SK-N-SH (cell line): Measurements from ENCODE around the gene ELMO1.

Experiments
- CHD2 ChIP-seq: fragments of 150-350 bp; IDR thresholded peaks from 2 replicates; pipeline ENCODE4 v1.6.1; 2018; ENCODE audit warnings: low read length; ENCODE audit not compliant: partially characterized antibody
- EP300 ChIP-seq, 2 experiments: IDR thresholded peaks; 2 replicates each; pipeline versions ENCODE4 v1.4.0 to v1.6.1; 2012; ENCODE audit warnings: borderline replicate concordance in 1 of 2, low read depth in 1 of 2, low read length in 1 of 2
- EZH2phosphoT487 ChIP-seq: fragments of 200-600 bp; sonication (generic); IDR thresholded peaks from 2 replicates; pipeline ENCODE4 v1.6.1; 2017; ENCODE audit warnings: low read depth, mixed run types, mild to moderate bottlenecking, antibody characterized with exemption, moderate library complexity, borderline replicate concordance
- POLR2AphosphoS5 ChIP-seq: IDR thresholded peaks from 2 replicates; pipeline ENCODE4 v1.6.1; 2012; ENCODE audit warnings: low read depth, low read length
- RFX5 ChIP-seq: IDR thresholded peaks from 2 replicates; pipeline ENCODE4 v1.6.1; 2012; ENCODE audit warnings: mild to moderate bottlenecking, improper control_type of control experiment, low read length
- SMC3 ChIP-seq: IDR thresholded peaks from 2 replicates; pipeline ENCODE4 v1.6.1; 2012; ENCODE audit warnings: low read depth, low read length, improper control_type of control experiment
- TAF1 ChIP-seq: IDR thresholded peaks from 2 replicates; pipeline ENCODE4 v1.6.1; 2012; ENCODE audit warnings: low read depth, mild to moderate bottlenecking, low read length, moderate library complexity, borderline replicate concordance
- TEAD4 ChIP-seq: IDR thresholded peaks from 2 replicates; pipeline ENCODE4 v1.4.0; 2012; ENCODE audit warnings: mild to moderate bottlenecking, borderline replicate concordance; ENCODE audit not compliant: insufficient read depth
- TF ChIP-seq, protein P1 (sequence below): fragments of 200-600 bp; sonication (generic); IDR thresholded peaks from 2 replicates; pipeline ENCODE4 v1.6.1; 2017; ENCODE audit warnings: antibody characterized with exemption, mild to moderate bottlenecking, moderate library complexity
- TF ChIP-seq, protein P2 (sequence below): IDR thresholded peaks from 2 replicates; pipeline ENCODE4 v1.4.0; 2012; ENCODE audit warnings: low read depth, borderline replicate concordance
- TF ChIP-seq, protein P3 (sequence below): fragments of 150-350 bp; IDR thresholded peaks from 2 replicates; pipeline ENCODE4 v1.6.1; 2017; ENCODE audit warnings: antibody characterized with exemption, low read length, low read depth, borderline replicate concordance
- TF ChIP-seq, protein P4 (sequence below): IDR thresholded peaks from 2 replicates; pipeline ENCODE4 v1.6.1; 2012; ENCODE audit warnings: mild to moderate bottlenecking, low read depth, low read length, moderate library complexity

DNA sequence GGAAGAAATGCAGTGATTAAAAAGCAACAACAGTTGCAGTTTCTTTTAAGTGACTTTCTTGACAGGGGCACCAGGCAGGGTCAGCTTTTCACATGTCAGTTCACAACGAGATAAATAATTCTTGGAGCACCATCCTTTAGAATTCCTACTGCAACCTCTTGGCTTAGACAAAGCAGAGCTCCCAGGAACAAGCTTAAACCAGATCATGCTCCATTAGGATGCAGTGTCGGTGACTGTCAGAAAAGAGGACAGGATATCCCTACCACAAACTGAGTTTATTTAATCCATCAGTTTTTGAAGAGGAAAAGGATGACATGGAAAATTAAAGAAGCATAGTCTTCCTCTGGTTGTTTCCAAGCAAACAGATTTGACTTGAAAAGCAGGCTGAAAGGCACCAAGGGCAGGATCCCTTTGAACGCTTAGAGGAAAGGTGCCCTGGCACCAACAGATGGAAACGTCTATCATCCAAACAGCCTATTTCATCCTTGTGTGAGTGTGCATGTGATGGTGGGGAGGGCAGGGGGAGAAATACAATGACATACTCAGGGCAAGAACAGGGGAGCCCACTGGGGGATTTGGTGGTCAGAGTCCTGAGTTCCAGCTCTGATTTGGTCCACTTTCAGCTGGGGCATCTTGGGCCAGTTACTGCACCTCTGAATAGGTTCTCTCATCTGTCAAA, 392.3 kb downstream of the ELMO1 start:
- no peak for TF ChIP-seq SMC3
- TF ChIP-seq POLR2AphosphoS5: no peak
- no peak for TF ChIP-seq EP300 (IDR thresholded peaks at IDR 0.05; ENCODE audit: borderline replicate concordance in 1 of 2, low read depth in 1 of 2, low read length in 1 of 2)
- TF ChIP-seq RFX5: no peak
- TF ChIP-seq, protein P1, sequence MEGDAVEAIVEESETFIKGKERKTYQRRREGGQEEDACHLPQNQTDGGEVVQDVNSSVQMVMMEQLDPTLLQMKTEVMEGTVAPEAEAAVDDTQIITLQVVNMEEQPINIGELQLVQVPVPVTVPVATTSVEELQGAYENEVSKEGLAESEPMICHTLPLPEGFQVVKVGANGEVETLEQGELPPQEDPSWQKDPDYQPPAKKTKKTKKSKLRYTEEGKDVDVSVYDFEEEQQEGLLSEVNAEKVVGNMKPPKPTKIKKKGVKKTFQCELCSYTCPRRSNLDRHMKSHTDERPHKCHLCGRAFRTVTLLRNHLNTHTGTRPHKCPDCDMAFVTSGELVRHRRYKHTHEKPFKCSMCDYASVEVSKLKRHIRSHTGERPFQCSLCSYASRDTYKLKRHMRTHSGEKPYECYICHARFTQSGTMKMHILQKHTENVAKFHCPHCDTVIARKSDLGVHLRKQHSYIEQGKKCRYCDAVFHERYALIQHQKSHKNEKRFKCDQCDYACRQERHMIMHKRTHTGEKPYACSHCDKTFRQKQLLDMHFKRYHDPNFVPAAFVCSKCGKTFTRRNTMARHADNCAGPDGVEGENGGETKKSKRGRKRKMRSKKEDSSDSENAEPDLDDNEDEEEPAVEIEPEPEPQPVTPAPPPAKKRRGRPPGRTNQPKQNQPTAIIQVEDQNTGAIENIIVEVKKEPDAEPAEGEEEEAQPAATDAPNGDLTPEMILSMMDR: no peak
- no peak for TF ChIP-seq TEAD4
- TF ChIP-seq, protein P2, sequence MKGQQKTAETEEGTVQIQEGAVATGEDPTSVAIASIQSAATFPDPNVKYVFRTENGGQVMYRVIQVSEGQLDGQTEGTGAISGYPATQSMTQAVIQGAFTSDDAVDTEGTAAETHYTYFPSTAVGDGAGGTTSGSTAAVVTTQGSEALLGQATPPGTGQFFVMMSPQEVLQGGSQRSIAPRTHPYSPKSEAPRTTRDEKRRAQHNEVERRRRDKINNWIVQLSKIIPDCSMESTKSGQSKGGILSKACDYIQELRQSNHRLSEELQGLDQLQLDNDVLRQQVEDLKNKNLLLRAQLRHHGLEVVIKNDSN: no peak
- TF ChIP-seq TAF1: no peak
- TF ChIP-seq CHD2: no peak
- TF ChIP-seq, protein P3, sequence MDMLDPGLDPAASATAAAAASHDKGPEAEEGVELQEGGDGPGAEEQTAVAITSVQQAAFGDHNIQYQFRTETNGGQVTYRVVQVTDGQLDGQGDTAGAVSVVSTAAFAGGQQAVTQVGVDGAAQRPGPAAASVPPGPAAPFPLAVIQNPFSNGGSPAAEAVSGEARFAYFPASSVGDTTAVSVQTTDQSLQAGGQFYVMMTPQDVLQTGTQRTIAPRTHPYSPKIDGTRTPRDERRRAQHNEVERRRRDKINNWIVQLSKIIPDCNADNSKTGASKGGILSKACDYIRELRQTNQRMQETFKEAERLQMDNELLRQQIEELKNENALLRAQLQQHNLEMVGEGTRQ: no peak
- no peak for TF ChIP-seq EZH2phosphoT487
- TF ChIP-seq, protein P4, sequence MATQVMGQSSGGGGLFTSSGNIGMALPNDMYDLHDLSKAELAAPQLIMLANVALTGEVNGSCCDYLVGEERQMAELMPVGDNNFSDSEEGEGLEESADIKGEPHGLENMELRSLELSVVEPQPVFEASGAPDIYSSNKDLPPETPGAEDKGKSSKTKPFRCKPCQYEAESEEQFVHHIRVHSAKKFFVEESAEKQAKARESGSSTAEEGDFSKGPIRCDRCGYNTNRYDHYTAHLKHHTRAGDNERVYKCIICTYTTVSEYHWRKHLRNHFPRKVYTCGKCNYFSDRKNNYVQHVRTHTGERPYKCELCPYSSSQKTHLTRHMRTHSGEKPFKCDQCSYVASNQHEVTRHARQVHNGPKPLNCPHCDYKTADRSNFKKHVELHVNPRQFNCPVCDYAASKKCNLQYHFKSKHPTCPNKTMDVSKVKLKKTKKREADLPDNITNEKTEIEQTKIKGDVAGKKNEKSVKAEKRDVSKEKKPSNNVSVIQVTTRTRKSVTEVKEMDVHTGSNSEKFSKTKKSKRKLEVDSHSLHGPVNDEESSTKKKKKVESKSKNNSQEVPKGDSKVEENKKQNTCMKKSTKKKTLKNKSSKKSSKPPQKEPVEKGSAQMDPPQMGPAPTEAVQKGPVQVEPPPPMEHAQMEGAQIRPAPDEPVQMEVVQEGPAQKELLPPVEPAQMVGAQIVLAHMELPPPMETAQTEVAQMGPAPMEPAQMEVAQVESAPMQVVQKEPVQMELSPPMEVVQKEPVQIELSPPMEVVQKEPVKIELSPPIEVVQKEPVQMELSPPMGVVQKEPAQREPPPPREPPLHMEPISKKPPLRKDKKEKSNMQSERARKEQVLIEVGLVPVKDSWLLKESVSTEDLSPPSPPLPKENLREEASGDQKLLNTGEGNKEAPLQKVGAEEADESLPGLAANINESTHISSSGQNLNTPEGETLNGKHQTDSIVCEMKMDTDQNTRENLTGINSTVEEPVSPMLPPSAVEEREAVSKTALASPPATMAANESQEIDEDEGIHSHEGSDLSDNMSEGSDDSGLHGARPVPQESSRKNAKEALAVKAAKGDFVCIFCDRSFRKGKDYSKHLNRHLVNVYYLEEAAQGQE: no peak
